Ishikawa (cell line): ENCODE measurements around the gene NOS1AP.

Experiments
- CEBPB ChIP-seq: IDR thresholded peaks from 2 replicates; pipeline ENCODE4 v1.6.1; 2012
- EP300 ChIP-seq: IDR thresholded peaks from 2 replicates; pipeline ENCODE4 v1.6.1; 2012; ENCODE audit warnings: borderline replicate concordance
- NFIC ChIP-seq: IDR thresholded peaks from 2 replicates; pipeline ENCODE4 v1.6.1; 2012
- RAD21 ChIP-seq: IDR thresholded peaks from 2 replicates; pipeline ENCODE4 v1.6.1; 2012; ENCODE audit warnings: low read depth
- TCF12 ChIP-seq: IDR thresholded peaks from 2 replicates; pipeline ENCODE4 v1.6.1; 2012; ENCODE audit warnings: low read depth
- TEAD4 ChIP-seq: IDR thresholded peaks from 2 replicates; pipeline ENCODE4 v1.6.1; 2012
- TF ChIP-seq, protein P1 (sequence below): IDR thresholded peaks from 2 replicates; pipeline ENCODE4 v1.6.1; 2012; ENCODE audit warnings: low read depth, mild to moderate bottlenecking
- TF ChIP-seq, protein P2 (sequence below): IDR thresholded peaks from 2 replicates; pipeline ENCODE4 v1.6.1; 2012

DNA sequence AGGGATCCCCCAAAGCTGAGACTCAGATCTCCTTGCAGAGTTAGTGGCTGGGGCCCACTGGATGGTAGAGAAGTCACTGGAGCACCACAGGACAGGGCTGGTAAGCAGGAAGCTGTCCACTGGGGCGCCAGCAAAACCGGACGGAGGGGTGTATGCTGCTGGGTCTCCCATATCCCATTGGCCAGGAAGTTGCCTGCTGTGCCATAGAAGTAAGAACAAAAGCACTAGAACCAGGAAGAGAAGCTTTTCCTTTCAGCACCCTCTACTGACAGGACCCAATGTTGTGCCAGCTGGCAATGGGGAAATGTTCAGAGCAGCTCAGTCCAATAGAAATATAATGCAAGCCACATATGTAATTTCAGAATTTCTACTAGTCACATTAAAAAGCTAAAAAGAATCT, 160.6 kb downstream of the NOS1AP start:
- TF ChIP-seq, protein P1, sequence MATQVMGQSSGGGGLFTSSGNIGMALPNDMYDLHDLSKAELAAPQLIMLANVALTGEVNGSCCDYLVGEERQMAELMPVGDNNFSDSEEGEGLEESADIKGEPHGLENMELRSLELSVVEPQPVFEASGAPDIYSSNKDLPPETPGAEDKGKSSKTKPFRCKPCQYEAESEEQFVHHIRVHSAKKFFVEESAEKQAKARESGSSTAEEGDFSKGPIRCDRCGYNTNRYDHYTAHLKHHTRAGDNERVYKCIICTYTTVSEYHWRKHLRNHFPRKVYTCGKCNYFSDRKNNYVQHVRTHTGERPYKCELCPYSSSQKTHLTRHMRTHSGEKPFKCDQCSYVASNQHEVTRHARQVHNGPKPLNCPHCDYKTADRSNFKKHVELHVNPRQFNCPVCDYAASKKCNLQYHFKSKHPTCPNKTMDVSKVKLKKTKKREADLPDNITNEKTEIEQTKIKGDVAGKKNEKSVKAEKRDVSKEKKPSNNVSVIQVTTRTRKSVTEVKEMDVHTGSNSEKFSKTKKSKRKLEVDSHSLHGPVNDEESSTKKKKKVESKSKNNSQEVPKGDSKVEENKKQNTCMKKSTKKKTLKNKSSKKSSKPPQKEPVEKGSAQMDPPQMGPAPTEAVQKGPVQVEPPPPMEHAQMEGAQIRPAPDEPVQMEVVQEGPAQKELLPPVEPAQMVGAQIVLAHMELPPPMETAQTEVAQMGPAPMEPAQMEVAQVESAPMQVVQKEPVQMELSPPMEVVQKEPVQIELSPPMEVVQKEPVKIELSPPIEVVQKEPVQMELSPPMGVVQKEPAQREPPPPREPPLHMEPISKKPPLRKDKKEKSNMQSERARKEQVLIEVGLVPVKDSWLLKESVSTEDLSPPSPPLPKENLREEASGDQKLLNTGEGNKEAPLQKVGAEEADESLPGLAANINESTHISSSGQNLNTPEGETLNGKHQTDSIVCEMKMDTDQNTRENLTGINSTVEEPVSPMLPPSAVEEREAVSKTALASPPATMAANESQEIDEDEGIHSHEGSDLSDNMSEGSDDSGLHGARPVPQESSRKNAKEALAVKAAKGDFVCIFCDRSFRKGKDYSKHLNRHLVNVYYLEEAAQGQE: peak; percentile 29; the same call in 1 of the 2 replicates
- TF ChIP-seq, protein P2, sequence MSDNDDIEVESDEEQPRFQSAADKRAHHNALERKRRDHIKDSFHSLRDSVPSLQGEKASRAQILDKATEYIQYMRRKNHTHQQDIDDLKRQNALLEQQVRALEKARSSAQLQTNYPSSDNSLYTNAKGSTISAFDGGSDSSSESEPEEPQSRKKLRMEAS: 0 out of 2 replicates have a peak, but pooled peaks have one; percentile 27
- TF ChIP-seq EP300 (peak; percentile 83), RAD21 (peak; percentile 77), NFIC (peak; percentile 73), TCF12 (peak; percentile 82), CEBPB (no peak), TEAD4 (no peak; the same call in 1 of the 2 replicates)
